IMR-90 (cell line): ENCODE data around the gene SOCS3. TPM values are rescaled to one million over a fixed set of nuclear protein-coding genes. Genes with fewer than 3 reads are reported as not detected.

Experiments
- CHD1 ChIP-seq: IDR thresholded peaks from 2 replicates; pipeline ENCODE4 v1.6.1; 2012; ENCODE audit warnings: low read depth, low read length, improper control_type of control experiment
- MAZ ChIP-seq: IDR thresholded peaks from 2 replicates; pipeline ENCODE4 v1.6.1; 2012; ENCODE audit warnings: low read depth, mild to moderate bottlenecking, low read length, improper control_type of control experiment, moderate library complexity, borderline replicate concordance
- NFE2L2 ChIP-seq: fragments of 150-350 bp; IDR thresholded peaks from 2 replicates; pipeline ENCODE4 v1.6.1; 2016; ENCODE audit warnings: low read depth, mild to moderate bottlenecking, low read length
- POLR2A ChIP-seq: IDR thresholded peaks from 2 replicates; pipeline ENCODE4 v1.6.1; 2012; ENCODE audit warnings: mild to moderate bottlenecking, low read depth, low read length
- polyA plus RNA-seq, 3 experiments: library from polyadenylated mRNA; depleted of rRNA; stranded (reverse); fragments of >200 nt; gene quantifications; 2 replicates each; pipeline ENCODE4 v1.2.3, GENCODE V29; 2012; ENCODE audit warnings: low replicate concordance in 1 of 3
- total RNA-seq: library from RNA; depleted of rRNA; stranded (reverse); fragments of >200 nt; gene quantifications from 2 replicates; pipeline ENCODE4 v1.2.3, GENCODE V29; 2012

SOCS3 gene
- total and polyA plus RNA-seq, 2 of the 4 experiments (the other 2 are of a cell fraction) = 19.2 to 19.9 TPM

DNA sequence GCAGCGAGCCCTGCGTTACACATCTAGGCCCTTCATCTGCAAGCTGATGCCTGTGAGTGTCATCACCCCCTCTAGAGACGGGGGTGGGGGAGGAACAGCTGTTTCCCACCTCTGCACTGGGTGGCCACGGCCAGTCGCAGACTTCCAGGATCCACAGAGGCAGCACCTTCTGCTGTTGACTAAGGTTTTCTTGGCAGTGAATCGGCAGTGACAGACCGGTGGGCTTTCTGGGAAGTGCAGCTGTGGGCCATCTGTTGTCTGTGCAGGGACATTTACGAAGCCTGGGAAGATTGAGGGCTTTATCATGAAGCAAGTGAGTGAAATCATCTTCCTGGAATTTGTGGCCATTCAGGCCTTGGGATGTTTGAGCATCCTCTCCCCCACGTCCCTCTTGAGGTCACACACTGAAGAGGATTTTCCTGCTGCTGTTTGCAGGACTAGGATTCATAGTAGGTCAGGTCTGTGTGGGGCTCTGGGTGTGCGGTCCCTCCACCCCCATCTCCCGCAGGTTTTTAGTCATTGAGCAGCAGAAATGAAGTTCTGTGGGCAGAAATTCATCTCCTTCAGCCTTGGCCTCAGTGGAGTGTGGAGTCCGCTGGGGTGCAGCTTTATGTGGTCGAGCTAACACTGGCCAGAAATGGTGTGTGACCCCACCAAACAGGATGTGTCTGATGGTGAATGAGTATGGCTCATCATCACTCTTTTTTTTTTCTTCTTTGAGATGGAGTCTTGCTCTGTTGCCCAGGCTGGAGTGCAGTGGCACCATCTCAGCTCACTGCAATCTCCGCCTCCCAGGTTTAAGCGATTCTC lies 30.6 kb upstream of the SOCS3 start (continued):
- TF ChIP-seq MAZ (peak; percentile 47; the same call in 1 of the 2 replicates), POLR2A (peak; percentile 42; the same call in 1 of the 2 replicates), NFE2L2 (peak; percentile 42; the same call in 1 of the 2 replicates), CHD1 (no peak)
